Thoracic aorta (tissue), 2 donors: ENCODE measurements around the gene SAT2. TPM values are rescaled to one million over a fixed set of nuclear protein-coding genes. Genes with fewer than 3 reads are reported as not detected.
"Not testable (repeated sequence)": the region's sequence is repeated elsewhere in the genome, so short reads cannot be mapped to it uniquely, and the experiment has no call there.

Source experiments
- ATAC-seq: fragments of 150-250 bp; one replicate; pipeline ENCODE4 v1.8.0; 2017; ENCODE audit warnings: low read depth; ENCODE audit not compliant: insufficient number of reproducible peaks, low FRiP score
- DNase-seq: peaks from one replicate; pipeline ENCODE4 v3.0.0-alpha.2; 2020; ENCODE audit warnings: low spot score
- H3K27ac ChIP-seq, 2 donors: fragments of 200-600 bp; sonication (generic); 1 replicate in 1 of 2; 2 replicates in 1 of 2; pipeline ENCODE4 v1.5.1; 2016; ENCODE audit warnings: mild to moderate bottlenecking in 2 of 2, moderate library complexity in 2 of 2
- H3K27me3 ChIP-seq: fragments of 200-600 bp; sonication (generic); replicated peaks from 2 replicates; pipeline ENCODE4 v1.6.0; 2016; ENCODE audit warnings: mild to moderate bottlenecking; ENCODE audit not compliant: insufficient read depth
- H3K36me3 ChIP-seq: fragments of 200-600 bp; sonication (generic); one replicate; pipeline ENCODE4 v1.5.1; 2016
- H3K4me1 ChIP-seq, 2 donors: fragments of 200-600 bp; sonication (generic); 1 replicate in 1 of 2; 2 replicates in 1 of 2; pipeline versions ENCODE4 v1.5.1 to v1.6.0; 2016; ENCODE audit warnings: low read depth in 2 of 2, mild to moderate bottlenecking in 1 of 2; ENCODE audit not compliant: control insufficient read depth in 1 of 2
- H3K4me3 ChIP-seq: fragments of 200-600 bp; sonication (generic); 2 replicates; pipeline ENCODE4 v1.5.1; 2016; ENCODE audit warnings: mild to moderate bottlenecking
- H3K9me3 ChIP-seq: fragments of 200-600 bp; sonication (generic); 2 replicates; pipeline ENCODE4 v1.5.1; 2016
- CTCF ChIP-seq: fragments of 200-600 bp; sonication (generic); IDR thresholded peaks from one replicate; pipeline ENCODE4 v1.5.1; 2019; ENCODE audit warnings: antibody characterized with exemption
- total RNA-seq, 2 donors: library from RNA; depleted of rRNA; stranded (reverse); fragments of >200 nt; gene quantifications; one replicate each; pipeline versions ENCODE4 v1.1.0 to v1.2.3, GENCODE V29; 2016

The SAT2 gene
- total RNA-seq, 2 donors from 2014 or later = 29.8 to 30.9 TPM

DNA sequence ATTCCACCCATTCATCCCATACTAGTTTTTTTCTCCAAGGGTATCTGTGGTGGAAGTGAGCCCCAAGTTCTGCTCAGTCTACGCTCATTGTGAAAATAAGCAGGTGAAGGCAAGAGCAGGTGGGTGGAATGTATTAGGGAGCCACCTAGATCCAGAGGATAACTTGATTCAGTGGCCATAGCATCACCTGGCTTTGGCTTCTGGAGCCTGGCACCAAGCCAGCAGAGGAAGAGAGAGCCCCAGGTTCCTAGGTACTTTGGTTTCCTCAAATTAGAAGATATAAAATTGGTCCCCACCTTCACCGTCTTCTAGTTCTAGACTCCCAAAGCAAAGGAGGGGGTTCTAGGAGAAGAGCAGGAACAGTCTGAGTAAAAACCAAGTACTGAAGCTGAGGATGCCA, 17.0 kb downstream of the SAT2 start:
- TF ChIP-seq CTCF = no peak
- no peak for DNase-seq
- Histone ChIP-seq H3K9me3 (no peaks in the 10 kb centered on the region), H3K36me3 (peaks cover 7% of the 10 kb centered on the region), H3K27me3 (no peaks in the 10 kb centered on the region), H3K27ac (no peak overlapping the region), H3K4me1 (peaks cover 18 to 38% of the 10 kb centered on the region in 2 donors), H3K4me3 (no peak overlapping the region)
- no peak for ATAC-seq

DNA sequence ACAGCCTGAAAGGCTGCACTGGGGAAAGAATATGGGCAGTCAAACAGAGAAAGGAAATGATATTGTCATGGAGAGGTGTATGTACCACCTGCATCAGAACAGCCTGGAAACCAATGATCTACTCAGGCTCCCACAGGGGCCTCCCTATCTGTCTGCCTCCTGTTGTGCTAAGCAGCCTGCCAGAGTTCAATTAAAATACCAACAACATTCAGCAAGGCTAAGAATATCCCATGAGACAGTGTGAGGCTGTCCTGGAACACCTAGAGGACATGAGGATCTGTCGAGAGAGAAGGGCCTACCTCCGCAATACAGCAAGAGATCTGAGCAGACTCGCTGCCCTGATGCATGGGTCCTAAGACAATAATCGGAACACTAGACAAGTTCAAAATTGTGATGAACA, 21.3 kb downstream of the SAT2 start:
- ATAC-seq = no peak
- no peak overlapping the region for H3K27ac ChIP-seq
- H3K36me3 ChIP-seq = peaks cover 43% of the 10 kb centered on the region
- peaks cover 3 to 9% of the 10 kb centered on the region in 2 donors for H3K4me1 ChIP-seq
- H3K27me3 ChIP-seq = no peaks in the 10 kb centered on the region
- no peaks in the 10 kb centered on the region for H3K9me3 ChIP-seq
- DNase-seq = no peak
- TF ChIP-seq CTCF = no peak
- H3K4me3 ChIP-seq = no peak overlapping the region

DNA sequence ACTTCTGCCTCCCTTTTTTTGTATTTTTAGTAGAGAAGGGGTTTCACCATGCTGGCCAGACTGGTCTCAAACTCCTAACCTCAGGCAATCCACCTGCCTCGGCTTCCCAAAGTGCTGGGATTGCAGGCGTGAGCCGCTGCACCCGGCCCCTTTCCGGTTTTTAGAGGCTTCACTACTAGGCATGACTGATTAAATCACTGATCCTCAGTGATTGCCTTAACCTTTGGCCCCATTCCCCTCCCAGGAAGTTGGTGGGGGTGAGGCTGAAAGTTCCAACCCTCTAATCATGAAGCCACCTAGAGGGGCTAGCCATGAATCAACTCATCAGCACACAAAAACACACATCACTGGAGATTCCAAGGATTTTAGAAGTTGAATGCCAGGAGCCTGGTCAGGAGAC, 30.1 kb downstream of the SAT2 start:
- H3K9me3 ChIP-seq, ATAC-seq, DNase-seq, H3K27ac ChIP-seq, H3K4me3 ChIP-seq, H3K4me1 ChIP-seq, H3K27me3 ChIP-seq: not testable (repeated sequence)
- peaks cover 88% of the 10 kb centered on the region for H3K36me3 ChIP-seq

- no peak for TF ChIP-seq CTCF
- DNase-seq (no peak), ATAC-seq (no peak)
- Histone ChIP-seq H3K36me3 (peaks cover 59% of the 10 kb centered on the region), H3K9me3 (no peaks in the 10 kb centered on the region), H3K27me3 (no peaks in the 10 kb centered on the region), H3K27ac (no peak overlapping the region), H3K4me3 (no peak overlapping the region), H3K4me1 (peaks cover 0 to 15% of the 10 kb centered on the region in 2 donors)
Measured at GRCh38 chr17:7593296-7593695, 34.3 kb downstream of the SAT2 start.

DNA sequence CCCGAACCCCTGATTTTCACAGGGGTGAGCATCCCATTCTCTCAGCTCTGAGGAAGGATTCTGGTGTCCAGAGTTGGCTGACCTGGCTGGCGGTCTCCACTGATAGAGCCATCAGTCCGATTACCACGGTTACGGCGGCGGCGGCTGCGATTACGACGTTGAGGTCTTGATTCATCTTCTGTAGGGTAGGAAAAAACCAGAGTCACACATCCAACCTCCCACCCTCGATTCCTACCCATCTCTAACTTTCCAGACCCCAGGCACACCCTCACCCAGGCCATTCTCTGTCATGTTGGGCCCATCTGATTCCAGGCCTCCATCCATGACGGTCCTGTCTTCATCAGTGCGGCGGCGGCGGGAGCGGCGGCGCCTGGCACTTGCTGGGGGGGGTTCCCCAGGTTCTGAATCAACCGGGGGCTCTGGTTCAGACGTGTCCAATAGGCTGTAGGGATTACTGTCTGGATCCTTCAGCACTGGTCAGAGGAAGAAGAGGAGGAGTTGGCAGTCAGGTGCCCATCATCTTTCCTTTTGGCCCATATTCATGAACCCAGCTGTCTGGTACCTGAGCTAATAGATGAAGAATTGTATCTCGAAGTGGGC, 35.1 kb downstream of the SAT2 start:
- H3K36me3 ChIP-seq = peaks cover 58% of the 10 kb centered on the region
- no peak for DNase-seq
- ATAC-seq = no peak
- no peak for TF ChIP-seq CTCF
- H3K4me1 ChIP-seq = peaks cover 0 to 22% of the 10 kb centered on the region in 2 donors
- no peak overlapping the region for H3K4me3 ChIP-seq
- no peak overlapping the region for H3K27ac ChIP-seq
- H3K9me3 ChIP-seq = no peaks in the 10 kb centered on the region
- no peaks in the 10 kb centered on the region for H3K27me3 ChIP-seq

DNA sequence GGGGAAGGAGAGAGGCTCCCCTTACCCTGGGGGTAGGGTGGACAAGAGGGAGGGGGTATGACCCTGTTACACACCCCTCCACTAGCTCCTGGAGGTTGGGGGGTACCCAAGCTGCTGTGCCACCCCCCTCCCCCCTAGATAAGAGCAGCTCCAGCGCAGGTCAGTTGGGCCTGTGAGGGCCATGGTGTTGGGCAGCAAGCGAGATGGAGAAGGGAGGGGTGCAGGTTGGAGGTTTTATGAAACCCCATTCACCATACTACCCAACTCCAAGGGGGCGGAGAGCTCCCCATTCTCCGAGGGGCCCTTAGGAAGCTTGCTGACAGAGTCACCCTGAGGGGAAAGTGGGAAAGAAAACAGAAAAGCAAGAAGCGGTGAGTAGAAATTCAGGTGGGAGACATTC, 36.0 kb downstream of the SAT2 start:
- no peak for TF ChIP-seq CTCF
- Histone ChIP-seq H3K36me3 (peaks cover 49% of the 10 kb centered on the region), H3K4me1 (peaks cover 0 to 22% of the 10 kb centered on the region in 2 donors), H3K27me3 (no peaks in the 10 kb centered on the region), H3K4me3 (no peak overlapping the region), H3K27ac (no peak overlapping the region), H3K9me3 (no peaks in the 10 kb centered on the region)
- no peak for DNase-seq
- no peak for ATAC-seq
